ENCODE data around the gene RALBP1. TPM values are rescaled to one million over a fixed set of nuclear protein-coding genes. Genes with fewer than 3 reads are reported as not detected.

Gene RALBP1
- total RNA-seq, 1 experiment from 2014 or later: 70.0 TPM

- DNase-seq (ENCODE audit: low read depth, low spot score) (no peak), ATAC-seq (no peak)
- H3K4me3 ChIP-seq (ENCODE audit: low read depth in 2 of 2, low read length in 2 of 2): no peak overlapping the region
- no peaks in the 10 kb centered on the region for H3K4me1 ChIP-seq (ENCODE audit: control insufficient read depth, insufficient read depth, low read length)
- TF ChIP-seq SIN3A (IDR thresholded peaks at IDR 0.05; ENCODE audit: borderline replicate concordance, insufficient read depth, low read depth, low read length) (no peak), POLR2AphosphoS5 (IDR thresholded peaks at IDR 0.05; ENCODE audit: low read depth, low read length) (no peak), CTCF (IDR thresholded peaks at IDR 0.05) (no peak), REST (IDR thresholded peaks at IDR 0.05; ENCODE audit: insufficient read depth in 1 of 2, low read depth in 2 of 2, low read length in 1 of 2) (no peak), TCF7L2 (IDR thresholded peaks at IDR 0.05; ENCODE audit: low read depth, low read length) (no peak)
- intact Hi-C loops (cut with micrococcal nuclease; ENCODE audit: unreplicated experiment): no loop called here
- CTCF ChIA-PET: no interaction called here
- in situ Hi-C loops (cut with HindIII; ENCODE audit: low pct_unique_long_range_greater_than_20kb, low sequenced_read_pairs): no loop called here
- POLR2A ChIA-PET: no interaction called here
- H3K27me3 ChIP-seq (ENCODE audit: control insufficient read depth, insufficient read depth, low read length): no peaks in the 10 kb centered on the region
- no TSS peak for BruUV-seq (replicated peaks)
- no peaks in the 10 kb centered on the region for H3K9me3 ChIP-seq (ENCODE audit: control insufficient read depth, insufficient read depth, low read depth, low read length)
- H3K36me3 ChIP-seq (ENCODE audit: control insufficient read depth, insufficient read depth, low read length): peaks cover 28% of the 10 kb centered on the region
- no peak overlapping the region for H3K27ac ChIP-seq (ENCODE audit: low read length)
These were observed 76.9 kb downstream of the RALBP1 start for GRCh38 chr18:9552191-9552590.

- CTCF ChIA-PET: no interaction called here
- intact Hi-C loops (cut with micrococcal nuclease; ENCODE audit: unreplicated experiment) (no loop called here), in situ Hi-C loops (cut with HindIII; ENCODE audit: low pct_unique_long_range_greater_than_20kb, low sequenced_read_pairs) (no loop called here)
- H3K27me3 ChIP-seq (ENCODE audit: control insufficient read depth, insufficient read depth, low read length): no peaks in the 10 kb centered on the region
- no peak overlapping the region for H3K4me3 ChIP-seq (ENCODE audit: low read depth in 2 of 2, low read length in 2 of 2)
- peaks cover 27% of the 10 kb centered on the region for H3K36me3 ChIP-seq (ENCODE audit: control insufficient read depth, insufficient read depth, low read length)
- ATAC-seq (no peak), DNase-seq (ENCODE audit: low read depth, low spot score) (no peak)
- no peaks in the 10 kb centered on the region for H3K9me3 ChIP-seq (ENCODE audit: control insufficient read depth, insufficient read depth, low read depth, low read length)
- POLR2A ChIA-PET: no interaction called here
- no peaks in the 10 kb centered on the region for H3K4me1 ChIP-seq (ENCODE audit: control insufficient read depth, insufficient read depth, low read length)
- BruUV-seq (replicated peaks): no TSS peak
- TF ChIP-seq TCF7L2 (IDR thresholded peaks at IDR 0.05; ENCODE audit: low read depth, low read length) (no peak), SIN3A (IDR thresholded peaks at IDR 0.05; ENCODE audit: borderline replicate concordance, insufficient read depth, low read depth, low read length) (no peak)
- no peak overlapping the region for H3K27ac ChIP-seq (ENCODE audit: low read length)
These were observed 77.3 kb downstream of the RALBP1 start for GRCh38 chr18:9552616-9553015.

- TF ChIP-seq TCF7L2 (IDR thresholded peaks at IDR 0.05; ENCODE audit: low read depth, low read length) (no peak), CTCF (IDR thresholded peaks at IDR 0.05) (no peak), REST (IDR thresholded peaks at IDR 0.05; ENCODE audit: insufficient read depth in 1 of 2, low read depth in 2 of 2, low read length in 1 of 2) (no peak), POLR2AphosphoS5 (IDR thresholded peaks at IDR 0.05; ENCODE audit: low read depth, low read length) (no peak), SIN3A (IDR thresholded peaks at IDR 0.05; ENCODE audit: borderline replicate concordance, insufficient read depth, low read depth, low read length) (no peak)
- ATAC-seq: no peak
- intact Hi-C loops (cut with micrococcal nuclease; ENCODE audit: unreplicated experiment) (no loop called here), in situ Hi-C loops (cut with HindIII; ENCODE audit: low pct_unique_long_range_greater_than_20kb, low sequenced_read_pairs) (no loop called here)
- H3K4me1 ChIP-seq (ENCODE audit: control insufficient read depth, insufficient read depth, low read length): no peaks in the 10 kb centered on the region
- H3K36me3 ChIP-seq (ENCODE audit: control insufficient read depth, insufficient read depth, low read length): peaks cover 29% of the 10 kb centered on the region
- ChIA-PET CTCF (no interaction called here), POLR2A (no interaction called here)
- H3K9me3 ChIP-seq (ENCODE audit: control insufficient read depth, insufficient read depth, low read depth, low read length): no peaks in the 10 kb centered on the region
- DNase-seq (ENCODE audit: low read depth, low spot score): no peak
- no peak overlapping the region for H3K4me3 ChIP-seq (ENCODE audit: low read depth in 2 of 2, low read length in 2 of 2)
- BruUV-seq (replicated peaks): no TSS peak
- no peaks in the 10 kb centered on the region for H3K27me3 ChIP-seq (ENCODE audit: control insufficient read depth, insufficient read depth, low read length)
- no peak overlapping the region for H3K27ac ChIP-seq (ENCODE audit: low read length)
These were observed 82.1 kb downstream of the RALBP1 start for GRCh38 chr18:9557250-9557943.

All from Panc1 (cell line).